ENCODE measurements around the gene PHF21A. TPM values are rescaled to one million over a fixed set of nuclear protein-coding genes. Genes with fewer than 3 reads are reported as not detected.

PHF21A gene
- total and polyA plus RNA-seq, 10 of the 15 experiments (the other 5 are each of a cell fraction or from before 2014, with no cell fraction given): 2.6 to 37.2 (median 16.0) TPM

DNA sequence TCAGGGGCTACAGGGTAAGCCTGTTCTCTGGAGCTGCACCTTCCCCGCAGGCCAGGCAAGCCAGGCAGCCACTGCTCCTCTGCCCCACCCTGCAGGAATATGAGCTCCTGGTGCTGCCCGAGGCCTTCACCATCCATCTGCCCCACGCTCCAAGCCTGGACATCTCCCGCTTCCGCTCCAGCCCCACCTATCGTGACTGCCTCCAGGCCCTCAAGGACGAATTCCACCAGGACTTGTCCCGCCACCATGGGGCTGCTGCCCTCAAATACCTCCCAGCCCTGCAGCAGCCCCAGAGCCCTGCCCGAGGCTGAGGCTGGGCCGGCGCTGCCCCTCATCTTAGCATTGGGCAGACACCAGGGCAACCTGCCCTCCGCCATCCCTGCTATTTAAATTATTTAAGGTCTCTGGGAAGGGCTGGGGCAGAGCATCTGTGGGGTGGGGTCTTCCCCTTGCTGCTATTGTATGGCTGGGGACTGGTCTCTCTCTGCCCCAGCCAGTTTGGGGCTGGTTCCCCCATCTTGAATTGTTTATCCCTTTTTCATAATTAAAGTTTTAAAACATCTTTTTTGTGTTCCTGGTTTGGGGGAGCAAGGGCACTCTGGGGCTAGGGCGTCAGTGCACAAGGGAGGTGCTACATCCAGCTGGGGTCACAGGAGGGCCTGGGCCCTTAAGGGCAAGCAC, 192.6 kb downstream of the PHF21A start:
- WGBS (ENCODE audit: insufficient coverage, insufficient replicate concordance, low lambda C conversion rate, missing lambda C conversion rate): 87% methylated on average over 13 of the region's 13 CpGs
- no peak overlapping the region for H3K4me3 ChIP-seq
- H2AFZ ChIP-seq (ENCODE audit: control insufficient read depth, low read depth, low read length): no peak overlapping the region
- SMC1A ChIA-PET (ENCODE audit: uncharacterized antibody, unreplicated experiment): interaction anchor here (2.7 kb wide), 1 partner anchor 37 kb away, joined by 18 read pairs; no protein-coding TSS in a partner anchor
- H4K20me1 ChIP-seq (ENCODE audit: control insufficient read depth, insufficient read depth): peaks cover 6% of the 10 kb centered on the region
- CTCF ChIA-PET: interaction anchor here (1.1 kb wide), 1 partner anchor 82 kb away, joined by 3 read pairs; the partner anchor contains the start of gene CRY2
- POLR2A ChIA-PET: interaction anchor here (1.0 to 3.1 kb wide), 3 partner anchors 10 to 16 kb away, joined by 3 to 19 read pairs (median 3); partner anchors contain the start of gene PEX16
- no peaks in the 10 kb centered on the region for H3K9me3 ChIP-seq (replicated peaks; ENCODE audit: control insufficient read depth, insufficient read depth, low read length)
- ATAC-seq: no peak
- H3K27ac ChIP-seq (ENCODE audit: control insufficient read depth, insufficient read depth): no peak overlapping the region
- no peak overlapping the region for H3K4me2 ChIP-seq (ENCODE audit: control insufficient read depth, insufficient read depth)
- H3K36me3 ChIP-seq (ENCODE audit: control insufficient read depth in 2 of 2, insufficient read depth in 2 of 2, low read length in 1 of 2): peaks cover 3 to 4% of the 10 kb centered on the region in 2 experiments; a peak in 2 of 4 replicates
- H3K79me2 ChIP-seq (ENCODE audit: control insufficient read depth, insufficient read depth, low read length): no peaks in the 10 kb centered on the region
- no TSS peak for BruUV-seq (replicated peaks)
- no peak for DNase-seq (ENCODE audit: low read depth, low spot score)
- no peak overlapping the region for H3K9ac ChIP-seq (ENCODE audit: control insufficient read depth, insufficient read depth, low read length)
- peaks cover 35% of the 10 kb centered on the region for H3K4me1 ChIP-seq (ENCODE audit: control insufficient read depth, insufficient read depth, low read length)
- peaks cover 0 to 8% of the 10 kb centered on the region in 2 experiments; a peak in 2 of 4 replicates for H3K27me3 ChIP-seq (replicated peaks in 1 of 2; ENCODE audit: control insufficient read depth in 2 of 2, insufficient read depth in 2 of 2, low read length in 1 of 2)
- FAIRE-seq: no peak
- in situ Hi-C loops (cut with MboI) (no loop called here), intact Hi-C loops (cut with micrococcal nuclease; ENCODE audit: unreplicated experiment) (no loop called here)
- RAD21 ChIA-PET (ENCODE audit: unreplicated experiment): no interaction called here
- TF ChIP-seq, protein P1, sequence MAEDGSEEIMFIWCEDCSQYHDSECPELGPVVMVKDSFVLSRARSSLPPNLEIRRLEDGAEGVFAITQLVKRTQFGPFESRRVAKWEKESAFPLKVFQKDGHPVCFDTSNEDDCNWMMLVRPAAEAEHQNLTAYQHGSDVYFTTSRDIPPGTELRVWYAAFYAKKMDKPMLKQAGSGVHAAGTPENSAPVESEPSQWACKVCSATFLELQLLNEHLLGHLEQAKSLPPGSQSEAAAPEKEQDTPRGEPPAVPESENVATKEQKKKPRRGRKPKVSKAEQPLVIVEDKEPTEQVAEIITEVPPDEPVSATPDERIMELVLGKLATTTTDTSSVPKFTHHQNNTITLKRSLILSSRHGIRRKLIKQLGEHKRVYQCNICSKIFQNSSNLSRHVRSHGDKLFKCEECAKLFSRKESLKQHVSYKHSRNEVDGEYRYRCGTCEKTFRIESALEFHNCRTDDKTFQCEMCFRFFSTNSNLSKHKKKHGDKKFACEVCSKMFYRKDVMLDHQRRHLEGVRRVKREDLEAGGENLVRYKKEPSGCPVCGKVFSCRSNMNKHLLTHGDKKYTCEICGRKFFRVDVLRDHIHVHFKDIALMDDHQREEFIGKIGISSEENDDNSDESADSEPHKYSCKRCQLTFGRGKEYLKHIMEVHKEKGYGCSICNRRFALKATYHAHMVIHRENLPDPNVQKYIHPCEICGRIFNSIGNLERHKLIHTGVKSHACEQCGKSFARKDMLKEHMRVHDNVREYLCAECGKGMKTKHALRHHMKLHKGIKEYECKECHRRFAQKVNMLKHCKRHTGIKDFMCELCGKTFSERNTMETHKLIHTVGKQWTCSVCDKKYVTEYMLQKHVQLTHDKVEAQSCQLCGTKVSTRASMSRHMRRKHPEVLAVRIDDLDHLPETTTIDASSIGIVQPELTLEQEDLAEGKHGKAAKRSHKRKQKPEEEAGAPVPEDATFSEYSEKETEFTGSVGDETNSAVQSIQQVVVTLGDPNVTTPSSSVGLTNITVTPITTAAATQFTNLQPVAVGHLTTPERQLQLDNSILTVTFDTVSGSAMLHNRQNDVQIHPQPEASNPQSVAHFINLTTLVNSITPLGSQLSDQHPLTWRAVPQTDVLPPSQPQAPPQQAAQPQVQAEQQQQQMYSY (CRISPR knock-in tag; IDR thresholded peaks at IDR 0.05): no peak
- TF ChIP-seq NFYB (IDR thresholded peaks at IDR 0.05; ENCODE audit: insufficient read depth, low read depth, low read length) (no peak), HDAC2 (IDR thresholded peaks at IDR 0.05) (no peak), TBL1XR1 (IDR thresholded peaks at IDR 0.05; ENCODE audit: low read depth, low read length) (no peak), BRCA1 (IDR thresholded peaks at IDR 0.05; ENCODE audit: low read depth, low read length) (no peak), MTA3 (IDR thresholded peaks at IDR 0.05; ENCODE audit: borderline replicate concordance, low read length) (no peak), MXI1 (IDR thresholded peaks at IDR 0.05; ENCODE audit: low read depth, low read length) (no peak), SMAD1 (IDR thresholded peaks at IDR 0.05; ENCODE audit: low read depth, partially characterized antibody) (no peak), HCFC1 (IDR thresholded peaks at IDR 0.05; ENCODE audit: low read length) (no peak), RCOR1 (conservative IDR thresholded peaks at IDR 0.05; ENCODE audit: low read depth, low read length) (no peak)
- TF ChIP-seq, protein P2, sequence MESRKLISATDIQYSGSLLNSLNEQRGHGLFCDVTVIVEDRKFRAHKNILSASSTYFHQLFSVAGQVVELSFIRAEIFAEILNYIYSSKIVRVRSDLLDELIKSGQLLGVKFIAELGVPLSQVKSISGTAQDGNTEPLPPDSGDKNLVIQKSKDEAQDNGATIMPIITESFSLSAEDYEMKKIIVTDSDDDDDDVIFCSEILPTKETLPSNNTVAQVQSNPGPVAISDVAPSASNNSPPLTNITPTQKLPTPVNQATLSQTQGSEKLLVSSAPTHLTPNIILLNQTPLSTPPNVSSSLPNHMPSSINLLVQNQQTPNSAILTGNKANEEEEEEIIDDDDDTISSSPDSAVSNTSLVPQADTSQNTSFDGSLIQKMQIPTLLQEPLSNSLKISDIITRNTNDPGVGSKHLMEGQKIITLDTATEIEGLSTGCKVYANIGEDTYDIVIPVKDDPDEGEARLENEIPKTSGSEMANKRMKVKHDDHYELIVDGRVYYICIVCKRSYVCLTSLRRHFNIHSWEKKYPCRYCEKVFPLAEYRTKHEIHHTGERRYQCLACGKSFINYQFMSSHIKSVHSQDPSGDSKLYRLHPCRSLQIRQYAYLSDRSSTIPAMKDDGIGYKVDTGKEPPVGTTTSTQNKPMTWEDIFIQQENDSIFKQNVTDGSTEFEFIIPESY (IDR thresholded peaks at IDR 0.05): no peak
- TF ChIP-seq, protein P3, sequence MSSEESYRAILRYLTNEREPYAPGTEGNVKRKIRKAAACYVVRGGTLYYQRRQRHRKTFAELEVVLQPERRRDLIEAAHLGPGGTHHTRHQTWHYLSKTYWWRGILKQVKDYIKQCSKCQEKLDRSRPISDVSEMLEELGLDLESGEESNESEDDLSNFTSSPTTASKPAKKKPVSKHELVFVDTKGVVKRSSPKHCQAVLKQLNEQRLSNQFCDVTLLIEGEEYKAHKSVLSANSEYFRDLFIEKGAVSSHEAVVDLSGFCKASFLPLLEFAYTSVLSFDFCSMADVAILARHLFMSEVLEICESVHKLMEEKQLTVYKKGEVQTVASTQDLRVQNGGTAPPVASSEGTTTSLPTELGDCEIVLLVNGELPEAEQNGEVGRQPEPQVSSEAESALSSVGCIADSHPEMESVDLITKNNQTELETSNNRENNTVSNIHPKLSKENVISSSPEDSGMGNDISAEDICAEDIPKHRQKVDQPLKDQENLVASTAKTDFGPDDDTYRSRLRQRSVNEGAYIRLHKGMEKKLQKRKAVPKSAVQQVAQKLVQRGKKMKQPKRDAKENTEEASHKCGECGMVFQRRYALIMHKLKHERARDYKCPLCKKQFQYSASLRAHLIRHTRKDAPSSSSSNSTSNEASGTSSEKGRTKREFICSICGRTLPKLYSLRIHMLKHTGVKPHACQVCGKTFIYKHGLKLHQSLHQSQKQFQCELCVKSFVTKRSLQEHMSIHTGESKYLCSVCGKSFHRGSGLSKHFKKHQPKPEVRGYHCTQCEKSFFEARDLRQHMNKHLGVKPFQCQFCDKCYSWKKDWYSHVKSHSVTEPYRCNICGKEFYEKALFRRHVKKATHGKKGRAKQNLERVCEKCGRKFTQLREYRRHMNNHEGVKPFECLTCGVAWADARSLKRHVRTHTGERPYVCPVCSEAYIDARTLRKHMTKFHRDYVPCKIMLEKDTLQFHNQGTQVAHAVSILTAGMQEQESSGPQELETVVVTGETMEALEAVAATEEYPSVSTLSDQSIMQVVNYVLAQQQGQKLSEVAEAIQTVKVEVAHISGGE (CRISPR knock-in tag; IDR thresholded peaks at IDR 0.05): no peak

All from GM12878 (cell line).